Measurements from ENCODE around the gene FOXN3.

- TF ChIP-seq CTCF (optimal IDR thresholded peaks at IDR 0.05 in 1 of 3, IDR thresholded peaks at IDR 0.05 in 1 of 3, conservative IDR thresholded peaks at IDR 0.05 in 1 of 3; ENCODE audit: extremely low read depth in 1 of 3, insufficient read depth in 2 of 3, low read length in 3 of 3) = no peak
- TF ChIP-seq EZH2 (IDR thresholded peaks at IDR 0.05; ENCODE audit: low read length) = no peak
Measured at GRCh38 chr14:89402363-89402762, 14.7 kb downstream of the FOXN3 start.
